ENCODE measurements around the gene JADE3.

- no peak for TF ChIP-seq CTCF (IDR thresholded peaks at IDR 0.05; ENCODE audit: insufficient read depth, low read length, poor library complexity, severe bottlenecking)
- no peak for TF ChIP-seq EZH2phosphoT487 (conservative IDR thresholded peaks at IDR 0.05; ENCODE audit: low read length)
Observed at GRCh38 chrX:46916273-46916672, 4.1 kb downstream of the JADE3 start.
